ENCODE measurements around the gene ADCY10.

DNA sequence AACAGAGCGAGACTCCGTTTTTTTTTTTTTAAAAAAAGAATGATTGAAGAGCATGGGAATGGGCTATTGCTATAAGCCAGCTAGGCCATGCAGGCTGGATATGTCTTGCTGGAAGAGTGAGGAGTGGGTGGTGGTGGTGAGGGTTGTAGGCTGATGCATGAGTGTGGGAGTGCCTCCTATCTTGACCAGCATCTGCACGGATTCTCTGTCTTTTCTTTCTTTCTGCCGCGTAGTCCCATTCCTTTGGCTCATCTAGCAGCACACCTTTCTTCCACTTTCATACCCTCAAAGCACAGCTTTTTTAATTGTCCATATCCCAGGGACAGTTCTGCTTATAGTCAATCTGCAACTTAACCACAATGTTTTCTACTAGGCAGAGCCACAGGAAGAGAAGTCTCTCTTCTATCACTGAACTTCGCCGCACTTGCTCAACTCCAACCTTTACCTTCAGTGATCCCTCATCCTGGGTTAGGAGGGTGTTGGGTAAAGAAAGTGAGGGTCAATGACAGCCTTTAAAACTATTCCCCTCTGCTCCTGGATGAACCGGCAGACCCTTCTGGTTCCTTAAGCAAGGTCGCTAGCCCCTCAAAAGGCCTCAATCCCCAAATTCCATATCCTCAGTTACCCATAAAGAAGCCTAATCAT lies 15.2 kb downstream of the ADCY10 start:
- no peak for TF ChIP-seq POLR2A (IDR thresholded peaks at IDR 0.05)
- TF ChIP-seq, protein P1, sequence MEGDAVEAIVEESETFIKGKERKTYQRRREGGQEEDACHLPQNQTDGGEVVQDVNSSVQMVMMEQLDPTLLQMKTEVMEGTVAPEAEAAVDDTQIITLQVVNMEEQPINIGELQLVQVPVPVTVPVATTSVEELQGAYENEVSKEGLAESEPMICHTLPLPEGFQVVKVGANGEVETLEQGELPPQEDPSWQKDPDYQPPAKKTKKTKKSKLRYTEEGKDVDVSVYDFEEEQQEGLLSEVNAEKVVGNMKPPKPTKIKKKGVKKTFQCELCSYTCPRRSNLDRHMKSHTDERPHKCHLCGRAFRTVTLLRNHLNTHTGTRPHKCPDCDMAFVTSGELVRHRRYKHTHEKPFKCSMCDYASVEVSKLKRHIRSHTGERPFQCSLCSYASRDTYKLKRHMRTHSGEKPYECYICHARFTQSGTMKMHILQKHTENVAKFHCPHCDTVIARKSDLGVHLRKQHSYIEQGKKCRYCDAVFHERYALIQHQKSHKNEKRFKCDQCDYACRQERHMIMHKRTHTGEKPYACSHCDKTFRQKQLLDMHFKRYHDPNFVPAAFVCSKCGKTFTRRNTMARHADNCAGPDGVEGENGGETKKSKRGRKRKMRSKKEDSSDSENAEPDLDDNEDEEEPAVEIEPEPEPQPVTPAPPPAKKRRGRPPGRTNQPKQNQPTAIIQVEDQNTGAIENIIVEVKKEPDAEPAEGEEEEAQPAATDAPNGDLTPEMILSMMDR (IDR thresholded peaks at IDR 0.05) = no peak
